OCI-LY7 (cell line): ENCODE results near the gene FAM24A. TPM values are rescaled to one million over a fixed set of nuclear protein-coding genes. Genes with fewer than 3 reads are reported as not detected.

ENCODE experiments used
- BruUV-seq: library from RNA; stranded (reverse); fragments of 400-500 nt; replicated peaks from 2 replicates; lab custom pipeline; 2021; lab: Mats Ljungman, UMichigan
- CTCF ChIA-PET: fragments of 300-600 bp; sonication (Branson Sonifier 250); formaldehyde crosslinking; loops from one replicate; lab custom pipeline; 2022; ENCODE audit warnings: antibody characterized with exemption; ENCODE audit not compliant: unreplicated experiment; lab: Charles Lee
- POLR2A ChIA-PET: fragments of 300-600 bp; sonication (Branson Sonifier 250); formaldehyde crosslinking; loops from one replicate; lab custom pipeline; 2022; ENCODE audit warnings: antibody characterized with exemption; lab: Charles Lee
- DNase-seq: peaks from one replicate; pipeline ENCODE4 v3.0.0-alpha.2; 2015; ENCODE audit warnings: low spot score
- H2AFZ ChIP-seq: fragments of 200-600 bp; sonication (generic), shearing (Covaris generic); 2 replicates; pipeline ENCODE4 v1.6.1; 2014; ENCODE audit warnings: mild to moderate bottlenecking, antibody characterized with exemption, low read length, moderate library complexity
- H3K27ac ChIP-seq: fragments of 200-600 bp; sonication (generic); 2 replicates; pipeline ENCODE4 v1.5.1; 2014; ENCODE audit warnings: mixed run types, low read depth, mild to moderate bottlenecking, moderate library complexity, low read length, inconsistent platforms; ENCODE audit not compliant: poor library complexity, severe bottlenecking
- H3K36me3 ChIP-seq: fragments of 200-600 bp; sonication (generic); 2 replicates; pipeline ENCODE4 v1.6.1; 2014; ENCODE audit warnings: mild to moderate bottlenecking, antibody characterized with exemption, low read length, moderate library complexity, mixed read lengths; ENCODE audit not compliant: insufficient read depth
- H3K4me1 ChIP-seq: fragments of 200-600 bp; sonication (generic); 2 replicates; pipeline ENCODE4 v1.5.1; 2014; ENCODE audit warnings: mild to moderate bottlenecking, low read length; ENCODE audit not compliant: insufficient read depth, poor library complexity, severe bottlenecking
- H3K4me2 ChIP-seq: fragments of 200-600 bp; sonication (generic); 2 replicates; pipeline ENCODE4 v1.6.1; 2014; ENCODE audit warnings: mild to moderate bottlenecking, low read length
- H3K4me3 ChIP-seq: fragments of 200-600 bp; sonication (generic); 2 replicates; pipeline ENCODE4 v1.5.1; 2014; ENCODE audit warnings: mild to moderate bottlenecking, low read depth, low read length; ENCODE audit not compliant: poor library complexity, severe bottlenecking
- H3K79me2 ChIP-seq: fragments of 200-600 bp; sonication (generic); 2 replicates; pipeline ENCODE4 v1.6.1; 2016; ENCODE audit warnings: low read depth, mild to moderate bottlenecking, low read length, moderate library complexity, mixed read lengths; ENCODE audit not compliant: insufficient read depth
- H3K9me2 ChIP-seq: fragments of 200-600 bp; sonication (generic); 2 replicates; pipeline ENCODE4 v1.6.1; 2016; ENCODE audit warnings: mild to moderate bottlenecking, low read length, mixed read lengths; ENCODE audit not compliant: insufficient read depth
- H3K9me3 ChIP-seq: fragments of 200-600 bp; sonication (generic); 2 replicates; pipeline ENCODE4 v1.6.1; 2014; ENCODE audit warnings: mild to moderate bottlenecking, mixed run types, low read length, mixed read lengths
- H4K20me1 ChIP-seq: fragments of 200-600 bp; sonication (generic); 2 replicates; pipeline ENCODE4 v1.6.1; 2014; ENCODE audit warnings: mild to moderate bottlenecking, antibody characterized with exemption, low read length, moderate library complexity, mixed read lengths; ENCODE audit not compliant: insufficient read depth
- CTCF ChIP-seq: fragments of 200-600 bp; sonication (generic); conservative IDR thresholded peaks from 2 replicates; pipeline ENCODE4 v1.5.1; 2014; ENCODE audit warnings: mild to moderate bottlenecking, antibody characterized with exemption, low read length, moderate library complexity, mixed read lengths
- EZH2phosphoT487 ChIP-seq: fragments of 200-600 bp; sonication (generic); IDR thresholded peaks from 2 replicates; pipeline ENCODE4 v1.6.1; 2018; ENCODE audit warnings: low read depth, borderline replicate concordance, mild to moderate bottlenecking, mixed run types, antibody characterized with exemption, low read length, moderate library complexity, mixed read lengths
- intact Hi-C: fragments of 100-400 bp; cut with micrococcal nuclease; formaldehyde crosslinking; loops from one replicate; pipeline ENCODE4 v1.10.0; 2022; ENCODE audit not compliant: unreplicated experiment
- total RNA-seq, 2 experiments: library from RNA; depleted of rRNA in 1 of 2; stranded (reverse); fragments of >200 nt in 1 of 2; shearing (Covaris generic) in 1 of 2; gene quantifications; 2 replicates each; pipeline ENCODE4 v1.2.3, GENCODE V29; 2014 to 2022

Gene FAM24A
- total RNA-seq, 2 experiments from 2014 or later = not detected

GRCh38 chr10:122863216-122864193 is 46.9 kb upstream of the FAM24A start:
- ChIA-PET CTCF (interaction anchor here (0.9 kb wide), 1 partner anchor 259 kb away, joined by 3 read pairs; no protein-coding TSS in a partner anchor), POLR2A (no interaction called here)
- H3K9me2 ChIP-seq = no peaks in the 10 kb centered on the region
- intact Hi-C loops = no loop called here
- no peaks in the 10 kb centered on the region for H3K4me1 ChIP-seq
- BruUV-seq = no TSS peak
- no peak overlapping the region for H3K4me3 ChIP-seq
- H3K79me2 ChIP-seq = no peaks in the 10 kb centered on the region
- H2AFZ ChIP-seq = no peak overlapping the region
- H3K4me2 ChIP-seq = no peak overlapping the region
- H3K9me3 ChIP-seq = 0 out of 2 replicates have a peak, but pooled peaks cover 5% of the 10 kb centered on the region
- H3K27ac ChIP-seq = no peak overlapping the region
- DNase-seq = no peak
- TF ChIP-seq CTCF = no peak
- no peak for TF ChIP-seq EZH2phosphoT487
- 0 out of 2 replicates have a peak, but pooled peaks cover 4% of the 10 kb centered on the region for H4K20me1 ChIP-seq
- H3K36me3 ChIP-seq = peaks cover 2% of the 10 kb centered on the region; the same call in 1 of the 2 replicates

- Histone ChIP-seq H2AFZ (no peak overlapping the region), H4K20me1 (0 out of 2 replicates have a peak, but pooled peaks cover 4% of the 10 kb centered on the region), H3K4me3 (no peak overlapping the region), H3K36me3 (0 out of 2 replicates have a peak, but pooled peaks cover 2% of the 10 kb centered on the region), H3K79me2 (no peaks in the 10 kb centered on the region), H3K9me2 (no peaks in the 10 kb centered on the region), H3K9me3 (0 out of 2 replicates have a peak, but pooled peaks cover 5% of the 10 kb centered on the region), H3K4me1 (no peaks in the 10 kb centered on the region), H3K4me2 (no peak overlapping the region), H3K27ac (no peak overlapping the region)
- DNase-seq = no peak
- no TSS peak for BruUV-seq
- CTCF ChIA-PET = no interaction called here
- intact Hi-C loops = no loop called here
- TF ChIP-seq EZH2phosphoT487 = no peak
- TF ChIP-seq CTCF = no peak
- POLR2A ChIA-PET = no interaction called here
These were observed 46.2 kb upstream of the FAM24A start for GRCh38 chr10:122864194-122864592.
